Activated T-helper 17 cell treated with anti-CD3 and anti-CD28 coated beads, Interleukin-2, amount 50 U/mL, for 72 hours (primary cell): ENCODE measurements around the gene CAPN6. TPM values are rescaled to one million over a fixed set of nuclear protein-coding genes. Genes with fewer than 3 reads are reported as not detected.

Experiments used
- ATAC-seq: fragments of 150-1000 bp; cut with Tn5 transposase; replicated peaks from 2 replicates; pipeline ENCODE4 v1.10.0; 2021; ENCODE audit warnings: mild to moderate bottlenecking, moderate library complexity
- H3K27ac Mint-ChIP-seq: one replicate; pipeline ENCODE4 v1.8.0; 2022; ENCODE audit warnings: mixed read lengths
- H3K27me3 Mint-ChIP-seq: one replicate; pipeline ENCODE4 v1.8.0; 2022; ENCODE audit warnings: mixed read lengths
- H3K36me3 Mint-ChIP-seq: one replicate; pipeline ENCODE4 v1.8.0; 2022; ENCODE audit warnings: low read depth, mild to moderate bottlenecking, mixed read lengths
- H3K4me1 Mint-ChIP-seq: one replicate; pipeline ENCODE4 v1.8.0; 2022; ENCODE audit warnings: mixed read lengths
- H3K4me3 Mint-ChIP-seq: one replicate; pipeline ENCODE4 v1.8.0; 2022; ENCODE audit warnings: mild to moderate bottlenecking, mixed read lengths
- H3K9me3 Mint-ChIP-seq: one replicate; pipeline ENCODE4 v1.8.0; 2022; ENCODE audit warnings: mixed read lengths
- total RNA-seq, 2 donors: library from RNA; stranded (reverse); gene quantifications; one replicate each; pipeline ENCODE4 v1.2.3, GENCODE V29; 2022

The CAPN6 gene
- total RNA-seq = not detected

- Mint-ChIP-seq H3K4me1 (no peaks in the 10 kb centered on the region), H3K27ac (no peak within 1 kb of the TSS), H3K4me3 (no peak within 1 kb of the TSS), H3K9me3 (no peaks in the 10 kb centered on the region), H3K27me3 (peaks cover 12% of the 10 kb centered on the region), H3K36me3 (no peaks in the 10 kb centered on the region)
- no peak for ATAC-seq
These were observed at the start of gene CAPN6 for GRCh38 chrX:111270339-111270738. Gene CAPN6, minus strand, starts transcription at chrX:111270483. Its CDS starts 6,547 bp downstream, at chrX:111263936.

- H3K36me3 Mint-ChIP-seq = no peaks in the 10 kb centered on the region
- H3K9me3 Mint-ChIP-seq = no peaks in the 10 kb centered on the region
- no peaks in the 10 kb centered on the region for H3K4me1 Mint-ChIP-seq
- no peak overlapping the region for H3K27ac Mint-ChIP-seq
- peaks cover 4% of the 10 kb centered on the region for H3K27me3 Mint-ChIP-seq
- ATAC-seq = no peak
- H3K4me3 Mint-ChIP-seq = no peak overlapping the region
These were observed 49.2 kb upstream of the CAPN6 start for GRCh38 chrX:111319451-111319850.

- Mint-ChIP-seq H3K4me1 (no peaks in the 10 kb centered on the region), H3K9me3 (no peaks in the 10 kb centered on the region), H3K36me3 (no peaks in the 10 kb centered on the region), H3K4me3 (no peak overlapping the region), H3K27ac (no peak overlapping the region), H3K27me3 (peaks cover 4% of the 10 kb centered on the region)
- ATAC-seq = no peak
These were observed 48.6 kb upstream of the CAPN6 start for GRCh38 chrX:111318901-111319300.

GRCh38 chrX:111309083-111309482 is 38.8 kb upstream of the CAPN6 start:
- no peak overlapping the region for H3K27ac Mint-ChIP-seq
- H3K4me3 Mint-ChIP-seq = no peak overlapping the region
- peaks cover 10% of the 10 kb centered on the region for H3K27me3 Mint-ChIP-seq

GRCh38 chrX:111308039-111308438 is 37.8 kb upstream of the CAPN6 start:
- no peak overlapping the region for H3K4me3 Mint-ChIP-seq
- ATAC-seq = no peak
- H3K36me3 Mint-ChIP-seq = no peaks in the 10 kb centered on the region
- H3K9me3 Mint-ChIP-seq = no peaks in the 10 kb centered on the region
- no peaks in the 10 kb centered on the region for H3K4me1 Mint-ChIP-seq
- no peak overlapping the region for H3K27ac Mint-ChIP-seq
- H3K27me3 Mint-ChIP-seq = peaks cover 6% of the 10 kb centered on the region

More at GRCh38 chrX:111309083-111309482, 38.8 kb upstream of the CAPN6 start:
- no peaks in the 10 kb centered on the region for H3K4me1 Mint-ChIP-seq
- H3K9me3 Mint-ChIP-seq = no peaks in the 10 kb centered on the region
- ATAC-seq = no peak
- H3K36me3 Mint-ChIP-seq = no peaks in the 10 kb centered on the region

- Mint-ChIP-seq H3K9me3 (no peaks in the 10 kb centered on the region), H3K4me1 (no peaks in the 10 kb centered on the region), H3K36me3 (no peaks in the 10 kb centered on the region), H3K27ac (no peak overlapping the region), H3K27me3 (no peaks in the 10 kb centered on the region), H3K4me3 (no peak overlapping the region)
- ATAC-seq = no peak
These were observed 32.0 kb upstream of the CAPN6 start for GRCh38 chrX:111302284-111302683.

- Mint-ChIP-seq H3K27me3 (peaks cover 5% of the 10 kb centered on the region), H3K36me3 (no peaks in the 10 kb centered on the region), H3K9me3 (no peaks in the 10 kb centered on the region), H3K4me3 (no peak overlapping the region), H3K4me1 (no peaks in the 10 kb centered on the region), H3K27ac (no peak overlapping the region)
- no peak for ATAC-seq
These were observed 18.6 kb upstream of the CAPN6 start for GRCh38 chrX:111288841-111289240.

GRCh38 chrX:111284631-111285293 is 14.5 kb upstream of the CAPN6 start:
- Mint-ChIP-seq H3K9me3 (no peaks in the 10 kb centered on the region), H3K36me3 (no peaks in the 10 kb centered on the region), H3K4me3 (no peak overlapping the region), H3K27me3 (peaks cover 3% of the 10 kb centered on the region), H3K27ac (no peak overlapping the region), H3K4me1 (no peaks in the 10 kb centered on the region)
- no peak for ATAC-seq

GRCh38 chrX:111283446-111283845 is 13.2 kb upstream of the CAPN6 start:
- ATAC-seq = no peak
- Mint-ChIP-seq H3K9me3 (no peaks in the 10 kb centered on the region), H3K27me3 (peaks cover 3% of the 10 kb centered on the region)

GRCh38 chrX:111282991-111283390 is 12.7 kb upstream of the CAPN6 start:
- H3K4me1 Mint-ChIP-seq = no peaks in the 10 kb centered on the region
- no peak overlapping the region for H3K27ac Mint-ChIP-seq
- no peaks in the 10 kb centered on the region for H3K9me3 Mint-ChIP-seq
- no peak for ATAC-seq
- peaks cover 3% of the 10 kb centered on the region for H3K27me3 Mint-ChIP-seq
- no peak overlapping the region for H3K4me3 Mint-ChIP-seq
- H3K36me3 Mint-ChIP-seq = no peaks in the 10 kb centered on the region

More at GRCh38 chrX:111283446-111283845, 13.2 kb upstream of the CAPN6 start:
- Mint-ChIP-seq H3K27ac (no peak overlapping the region), H3K4me3 (no peak overlapping the region), H3K4me1 (no peaks in the 10 kb centered on the region), H3K36me3 (no peaks in the 10 kb centered on the region)

- Mint-ChIP-seq H3K9me3 (no peaks in the 10 kb centered on the region), H3K36me3 (no peaks in the 10 kb centered on the region), H3K4me3 (no peak overlapping the region), H3K27me3 (peaks cover 3% of the 10 kb centered on the region), H3K27ac (no peak overlapping the region), H3K4me1 (no peaks in the 10 kb centered on the region)
- ATAC-seq = no peak
These were observed 11.9 kb upstream of the CAPN6 start for GRCh38 chrX:111282139-111282538.

GRCh38 chrX:111268506-111268905 is 1.8 kb downstream of the CAPN6 start:
- Mint-ChIP-seq H3K27ac (no peak overlapping the region), H3K9me3 (no peaks in the 10 kb centered on the region), H3K36me3 (no peaks in the 10 kb centered on the region), H3K4me3 (no peak overlapping the region), H3K4me1 (no peaks in the 10 kb centered on the region), H3K27me3 (peaks cover 7% of the 10 kb centered on the region)
- ATAC-seq = no peak

GRCh38 chrX:111265486-111265885 is 4.8 kb downstream of the CAPN6 start:
- ATAC-seq = no peak
- H3K27ac Mint-ChIP-seq = no peak overlapping the region
- no peaks in the 10 kb centered on the region for H3K9me3 Mint-ChIP-seq
- H3K36me3 Mint-ChIP-seq = no peaks in the 10 kb centered on the region
- no peaks in the 10 kb centered on the region for H3K4me1 Mint-ChIP-seq
- peaks cover 11% of the 10 kb centered on the region for H3K27me3 Mint-ChIP-seq
- no peak overlapping the region for H3K4me3 Mint-ChIP-seq

GRCh38 chrX:111264385-111264784 is 5.9 kb downstream of the CAPN6 start:
- H3K36me3 Mint-ChIP-seq = no peaks in the 10 kb centered on the region
- no peaks in the 10 kb centered on the region for H3K9me3 Mint-ChIP-seq
- no peaks in the 10 kb centered on the region for H3K4me1 Mint-ChIP-seq
- no peak overlapping the region for H3K4me3 Mint-ChIP-seq
- H3K27me3 Mint-ChIP-seq = peaks cover 11% of the 10 kb centered on the region
- H3K27ac Mint-ChIP-seq = no peak overlapping the region
- ATAC-seq = no peak

GRCh38 chrX:111262086-111262485 is 8.2 kb downstream of the CAPN6 start:
- H3K36me3 Mint-ChIP-seq = no peaks in the 10 kb centered on the region
- H3K4me1 Mint-ChIP-seq = no peaks in the 10 kb centered on the region
- no peak overlapping the region for H3K4me3 Mint-ChIP-seq
- H3K9me3 Mint-ChIP-seq = no peaks in the 10 kb centered on the region
- ATAC-seq = no peak
- peaks cover 8% of the 10 kb centered on the region for H3K27me3 Mint-ChIP-seq
- no peak overlapping the region for H3K27ac Mint-ChIP-seq

GRCh38 chrX:111260451-111260850 is 9.8 kb downstream of the CAPN6 start:
- H3K9me3 Mint-ChIP-seq = no peaks in the 10 kb centered on the region
- no peaks in the 10 kb centered on the region for H3K36me3 Mint-ChIP-seq
- H3K27ac Mint-ChIP-seq = no peak overlapping the region
- H3K4me1 Mint-ChIP-seq = no peaks in the 10 kb centered on the region
- H3K27me3 Mint-ChIP-seq = peaks cover 4% of the 10 kb centered on the region
- H3K4me3 Mint-ChIP-seq = no peak overlapping the region
- ATAC-seq = no peak
